ENCODE measurements around the gene ALDH2.

DNA sequence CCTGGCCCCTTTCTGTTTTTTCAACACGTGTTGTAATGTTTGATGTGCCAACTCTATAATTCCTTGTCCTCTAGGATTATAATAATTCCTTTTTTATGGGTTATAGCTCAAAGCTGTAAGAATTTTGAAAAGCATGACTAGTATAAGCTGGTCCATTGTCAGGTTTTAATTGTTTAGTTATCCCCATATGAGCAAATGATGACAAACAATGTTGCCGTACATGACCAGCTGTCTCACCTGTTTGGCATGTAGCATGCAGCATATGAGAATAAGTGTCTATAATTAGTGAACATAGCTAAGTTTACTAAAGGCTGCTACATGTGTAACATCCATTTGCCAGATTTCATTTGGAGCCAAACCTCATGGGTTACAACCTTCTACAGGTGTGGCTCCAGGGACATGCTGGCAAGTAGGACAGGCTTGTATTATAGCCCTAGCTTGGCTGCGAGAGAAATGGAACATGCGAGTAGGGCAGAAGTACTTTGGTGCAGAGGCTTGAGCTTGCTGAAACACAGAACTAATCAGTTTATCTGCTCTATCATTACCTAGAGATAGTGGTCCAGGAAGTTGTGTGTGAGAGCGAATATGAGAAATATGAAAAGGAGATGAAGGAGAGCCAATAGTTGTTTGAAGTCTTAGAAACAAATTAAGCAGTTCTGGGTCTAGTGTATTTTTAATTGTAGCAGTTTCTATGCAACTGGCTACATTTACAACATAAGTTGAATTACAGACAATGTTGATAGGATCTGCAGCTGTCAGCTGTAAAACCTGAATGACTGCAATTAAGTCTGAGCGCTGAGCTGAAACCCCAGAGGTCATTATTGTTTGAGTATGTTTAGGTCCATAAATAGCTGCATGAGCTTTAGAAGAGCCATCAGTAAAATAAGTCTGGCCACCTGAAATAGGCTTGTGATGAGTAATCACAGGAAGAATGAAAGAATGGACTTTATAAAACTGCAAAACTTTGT lies 52.7 kb downstream of the ALDH2 start:
- TF ChIP-seq, protein P1, sequence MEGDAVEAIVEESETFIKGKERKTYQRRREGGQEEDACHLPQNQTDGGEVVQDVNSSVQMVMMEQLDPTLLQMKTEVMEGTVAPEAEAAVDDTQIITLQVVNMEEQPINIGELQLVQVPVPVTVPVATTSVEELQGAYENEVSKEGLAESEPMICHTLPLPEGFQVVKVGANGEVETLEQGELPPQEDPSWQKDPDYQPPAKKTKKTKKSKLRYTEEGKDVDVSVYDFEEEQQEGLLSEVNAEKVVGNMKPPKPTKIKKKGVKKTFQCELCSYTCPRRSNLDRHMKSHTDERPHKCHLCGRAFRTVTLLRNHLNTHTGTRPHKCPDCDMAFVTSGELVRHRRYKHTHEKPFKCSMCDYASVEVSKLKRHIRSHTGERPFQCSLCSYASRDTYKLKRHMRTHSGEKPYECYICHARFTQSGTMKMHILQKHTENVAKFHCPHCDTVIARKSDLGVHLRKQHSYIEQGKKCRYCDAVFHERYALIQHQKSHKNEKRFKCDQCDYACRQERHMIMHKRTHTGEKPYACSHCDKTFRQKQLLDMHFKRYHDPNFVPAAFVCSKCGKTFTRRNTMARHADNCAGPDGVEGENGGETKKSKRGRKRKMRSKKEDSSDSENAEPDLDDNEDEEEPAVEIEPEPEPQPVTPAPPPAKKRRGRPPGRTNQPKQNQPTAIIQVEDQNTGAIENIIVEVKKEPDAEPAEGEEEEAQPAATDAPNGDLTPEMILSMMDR (IDR thresholded peaks at IDR 0.05; ENCODE audit: low read depth, low read length, poor library complexity, severe bottlenecking), result no peak
- no peak for TF ChIP-seq EZH2phosphoT487 (IDR thresholded peaks at IDR 0.05; ENCODE audit: borderline replicate concordance, low read length)

Data from DOHH2 (cell line).